NK-92 (cell line): Measurements from ENCODE around the gene P3H4.

Source experiments
- DNase-seq: peaks from one replicate; lab custom pipeline; 2025; ENCODE audit not compliant: unreplicated experiment; lab: John Stamatoyannopoulos, UW

The P3H4 gene

DNA sequence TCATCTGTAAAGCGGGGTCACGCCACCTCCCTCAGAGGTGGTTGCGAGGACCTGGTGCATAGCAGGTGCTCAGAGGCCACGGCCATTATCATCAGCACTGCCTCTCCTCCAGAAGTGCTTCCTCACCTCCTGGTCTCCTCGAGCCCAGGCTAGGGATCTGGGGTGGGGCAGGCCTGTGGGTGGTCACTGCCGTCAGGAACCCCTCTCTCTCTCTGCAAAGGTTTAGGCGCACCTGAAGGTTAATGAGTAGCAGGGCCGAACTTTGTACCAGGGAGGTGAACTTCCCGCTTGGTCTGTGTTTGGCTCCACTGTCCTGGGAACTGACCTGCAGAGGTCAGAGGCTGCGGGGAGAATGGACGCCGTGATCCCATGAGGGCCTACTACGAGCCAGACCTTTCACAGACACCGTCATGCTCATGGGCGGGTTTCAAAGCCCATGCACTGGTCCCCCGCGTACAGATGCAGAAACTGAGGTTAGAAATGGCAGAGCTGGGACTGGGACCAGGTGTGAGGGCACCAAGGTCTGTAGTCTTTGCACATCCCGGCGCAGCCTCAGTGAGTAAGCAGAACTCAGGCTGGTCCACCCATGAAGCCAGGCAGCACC is 39.1 kb downstream of the P3H4 start:
- DNase-seq: no peak

DNA sequence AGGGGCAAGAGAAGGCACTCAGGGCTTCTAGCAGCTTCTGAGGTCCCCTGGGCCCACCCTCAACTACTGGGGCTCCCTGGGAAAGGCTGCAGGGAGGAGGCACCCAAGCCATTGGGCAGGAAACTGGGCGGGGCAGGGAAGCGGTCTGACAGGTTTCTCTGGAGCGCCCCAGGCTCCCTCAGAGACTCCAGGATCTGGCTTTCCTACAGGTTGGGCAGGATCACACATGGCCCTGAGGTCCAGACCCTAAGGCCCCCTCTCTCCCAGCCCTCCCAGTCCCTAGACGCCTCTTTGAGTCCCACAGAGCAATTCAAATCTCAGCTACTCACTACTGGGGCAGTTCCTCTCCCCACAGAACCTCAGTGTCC is 39.5 kb downstream of the P3H4 start:
- no peak for DNase-seq

DNA sequence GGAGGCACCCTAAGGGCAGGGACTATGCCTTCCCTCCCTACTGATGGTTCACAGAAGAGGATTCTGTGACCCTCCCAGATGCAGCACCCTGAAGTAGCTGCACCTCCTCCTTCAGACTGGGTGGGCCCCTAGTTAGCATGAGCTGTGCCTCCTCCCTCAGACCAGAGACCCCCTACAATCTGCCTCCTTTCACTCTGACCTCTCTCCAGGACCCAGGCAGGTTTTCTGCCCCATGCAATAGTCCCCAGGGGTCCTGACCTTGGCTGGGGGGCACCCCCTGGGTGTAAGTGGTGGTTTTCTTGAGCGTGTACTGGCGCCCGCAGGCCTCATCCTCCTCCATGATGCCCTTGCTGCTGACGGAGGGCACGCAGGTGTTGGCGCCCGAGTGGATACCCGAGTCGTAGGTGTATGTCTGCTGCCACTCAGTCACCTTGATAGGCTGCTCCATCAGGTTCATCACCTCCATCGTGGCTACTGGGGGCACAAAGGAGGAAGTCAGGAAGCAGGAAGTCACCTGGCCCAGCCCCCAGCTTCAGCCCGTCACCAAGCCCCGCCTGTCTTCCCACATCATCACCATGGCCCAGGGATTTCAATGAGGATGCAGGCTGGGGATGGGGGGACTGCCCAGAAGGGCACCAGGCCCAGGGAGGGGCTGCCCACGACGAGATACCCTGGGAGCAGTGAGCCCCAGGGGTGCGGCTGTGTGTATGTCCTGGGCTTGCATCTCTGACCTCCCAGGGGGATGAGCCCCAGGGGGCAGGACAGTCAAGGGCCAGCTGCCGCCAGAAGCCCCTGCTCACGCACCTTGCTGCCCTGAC is 40.2 kb downstream of the P3H4 start:
- no peak for DNase-seq

DNA sequence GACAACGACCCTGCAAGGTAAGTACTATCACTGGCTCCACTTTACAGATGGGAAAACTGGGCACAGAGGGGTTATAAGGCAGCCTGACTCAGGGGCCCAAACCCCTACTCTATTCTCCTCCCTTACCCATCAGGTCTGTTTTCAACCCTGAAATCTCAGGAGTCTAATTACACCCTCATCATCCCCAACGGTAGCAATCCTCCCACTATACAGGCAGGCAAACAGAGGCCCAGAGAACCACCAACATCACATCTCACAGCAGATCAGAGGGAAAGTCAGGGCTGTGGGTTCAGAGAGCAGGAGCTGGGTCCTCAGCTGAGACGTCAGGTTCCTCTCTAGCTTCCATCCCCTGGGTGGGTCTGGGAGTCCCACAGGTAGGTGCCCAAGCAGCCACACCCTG is 41.8 kb downstream of the P3H4 start:
- no peak for DNase-seq

DNA sequence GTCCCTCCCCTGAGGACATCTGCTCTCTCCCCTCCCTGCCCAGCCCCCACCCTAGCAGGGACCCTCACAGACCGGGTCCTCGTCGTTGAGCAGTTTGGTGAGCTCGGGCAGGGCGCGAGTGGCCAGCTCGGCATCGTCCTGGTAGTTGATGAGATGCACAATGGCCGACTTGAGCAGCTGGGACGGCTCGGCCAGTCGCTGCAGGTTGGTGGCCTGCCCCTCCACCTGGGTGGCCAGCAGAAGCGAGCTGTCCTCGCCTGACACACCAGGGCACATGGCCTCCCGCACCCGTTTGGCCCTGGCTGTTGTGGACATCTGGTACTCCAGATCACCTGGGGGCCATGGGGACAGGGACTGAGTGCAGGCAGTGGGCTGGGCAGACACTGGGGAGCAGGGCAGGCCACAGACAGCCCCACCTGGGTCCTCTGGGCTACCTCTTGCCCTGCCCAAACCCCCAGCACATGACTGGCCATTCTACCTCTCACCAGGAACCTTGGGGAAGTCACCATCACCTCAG is 42.3 kb downstream of the P3H4 start:
- DNase-seq: no peak

DNA sequence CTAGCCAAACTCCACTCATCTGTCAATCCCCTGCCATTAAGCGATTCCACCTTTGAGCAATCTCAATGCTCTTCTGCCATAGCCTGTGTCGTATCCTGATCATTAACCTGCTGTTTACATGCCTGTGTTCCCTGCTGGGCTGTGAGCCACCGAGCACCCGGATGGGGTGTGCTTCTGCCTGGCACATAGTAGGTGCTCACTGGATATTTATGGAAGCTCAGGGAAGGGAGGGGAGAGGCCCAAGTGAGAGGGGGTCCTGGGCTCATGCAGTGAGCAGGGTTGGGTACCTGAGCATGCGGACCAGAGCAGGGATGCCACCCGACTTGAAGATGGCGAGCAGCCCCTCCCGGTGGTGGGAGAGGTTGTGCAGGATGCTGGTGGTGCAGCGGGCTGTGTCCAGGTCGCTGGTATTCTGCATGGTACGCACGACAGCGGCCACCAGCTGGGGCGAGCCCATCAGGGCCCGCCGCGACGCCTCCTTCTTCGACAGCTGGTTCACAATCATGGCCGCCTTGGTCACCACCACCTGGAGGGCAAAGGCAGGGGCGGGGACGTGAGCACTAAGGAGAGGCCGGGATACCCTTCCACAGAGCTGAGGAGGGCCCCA is 43.0 kb downstream of the P3H4 start:
- no peak for DNase-seq

DNA sequence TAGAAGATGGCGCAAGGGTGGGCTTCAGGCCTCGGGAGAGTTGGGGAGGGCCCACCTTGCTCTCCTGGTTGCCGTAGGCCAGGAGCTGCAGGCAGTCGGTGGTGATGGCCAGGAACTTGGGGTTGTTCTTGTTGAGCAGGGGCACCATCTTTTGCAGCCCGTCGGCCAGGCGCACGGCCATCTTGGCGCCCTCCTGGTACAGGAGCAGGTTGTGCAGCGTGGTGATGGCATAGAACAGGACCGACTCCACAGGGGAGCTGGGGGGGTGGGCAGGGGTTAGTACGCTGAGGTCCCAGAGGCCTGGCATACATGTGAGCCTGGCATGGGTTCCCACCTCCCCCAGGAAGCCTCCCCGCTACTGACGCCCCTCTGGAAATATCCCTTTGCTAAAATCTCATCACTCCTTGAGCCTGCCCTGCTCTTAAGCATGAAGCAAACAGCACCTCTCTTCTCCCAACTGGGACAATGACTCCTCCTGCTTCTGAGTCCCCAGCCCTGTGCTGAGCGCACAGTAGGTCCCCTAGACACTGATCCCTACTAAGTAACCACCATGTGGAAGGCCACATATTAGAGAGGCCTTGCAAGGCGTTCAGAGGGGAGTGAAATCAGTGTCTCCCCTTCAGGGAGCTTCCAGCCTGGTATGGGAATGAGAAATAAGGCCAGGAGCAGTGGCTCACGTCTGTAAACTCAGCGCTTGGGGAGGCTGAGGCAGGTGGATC is 44.3 kb downstream of the P3H4 start:
- no peak for DNase-seq

DNA sequence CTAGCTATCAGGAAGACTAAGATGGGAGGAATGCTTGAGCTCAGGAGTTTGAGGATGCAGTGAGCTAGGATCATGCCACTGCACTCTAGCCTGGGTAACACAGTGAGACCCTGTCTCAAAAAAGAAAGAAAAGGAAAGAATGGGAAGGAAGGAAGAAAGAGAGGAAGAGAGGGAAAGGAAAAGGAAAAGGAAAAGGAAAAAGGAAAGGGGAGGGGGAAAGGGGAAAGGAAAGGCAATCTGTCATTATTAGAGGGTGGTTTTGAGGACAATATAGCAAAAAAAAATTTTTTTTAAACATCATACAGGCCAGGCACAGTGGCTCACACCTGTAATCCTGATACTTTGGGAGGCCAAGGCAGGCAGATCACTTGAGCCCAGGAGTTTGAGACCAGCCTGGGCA is 45.6 kb downstream of the P3H4 start:
- no peak for DNase-seq

DNA sequence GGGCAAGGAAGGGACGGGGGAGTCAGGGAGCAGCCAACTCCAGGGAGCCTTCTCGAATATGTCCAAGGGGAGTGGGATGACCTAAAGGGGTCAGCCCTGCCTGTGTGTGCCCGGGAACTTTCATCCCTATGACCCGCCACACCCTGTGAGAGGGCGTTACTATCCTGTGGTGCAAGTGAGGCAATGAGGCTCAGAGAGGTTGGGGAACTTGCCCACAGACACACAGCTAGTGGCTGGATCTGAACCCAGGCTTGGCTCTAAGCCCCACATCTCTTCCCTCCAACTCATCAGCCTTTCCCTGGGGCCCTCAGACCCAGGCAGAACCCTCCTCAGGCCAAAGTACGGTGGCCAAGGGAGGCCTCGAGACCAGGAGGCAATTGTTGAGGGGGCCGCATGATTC is 48.4 kb downstream of the P3H4 start:
- DNase-seq: no peak

DNA sequence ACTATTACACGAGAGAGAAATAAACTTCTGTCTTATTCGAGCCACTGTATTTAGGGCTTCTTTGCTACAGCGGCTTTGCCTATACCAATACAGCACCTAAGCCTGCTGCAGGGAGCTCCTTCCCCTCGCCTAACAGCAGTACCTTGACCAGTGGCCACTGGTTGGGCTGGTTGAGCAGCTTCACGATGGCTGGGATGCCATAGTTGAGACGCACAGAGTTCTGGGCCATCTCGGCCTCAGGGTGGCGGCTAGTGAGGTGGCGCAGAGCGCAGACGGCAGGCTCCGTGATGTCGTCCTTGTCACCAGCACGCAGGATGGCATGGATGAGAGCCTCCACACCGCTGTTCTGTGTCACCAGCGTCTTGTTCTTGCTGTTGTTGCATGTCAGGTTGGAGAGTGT is 48.9 kb downstream of the P3H4 start:
- no peak for DNase-seq

DNA sequence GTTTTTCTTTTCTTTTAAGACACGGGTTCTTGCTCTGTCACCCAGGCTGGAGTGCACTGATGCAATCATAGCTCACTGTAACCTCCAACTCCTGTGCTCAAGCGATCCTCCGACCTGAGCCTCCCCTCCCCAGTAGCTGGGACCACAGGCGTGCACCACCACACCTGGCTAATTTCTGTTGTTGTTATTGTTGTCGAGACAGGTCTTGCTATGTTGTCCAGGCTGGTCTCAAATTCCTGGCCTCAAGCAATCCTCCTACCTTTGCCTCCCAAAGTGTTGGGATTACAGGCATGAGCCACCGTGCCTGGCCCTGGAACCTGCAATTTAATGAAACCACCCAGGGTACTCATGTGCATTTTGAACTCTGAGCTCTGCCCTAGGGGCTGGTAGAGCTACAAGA is 49.4 kb downstream of the P3H4 start:
- DNase-seq: no peak

DNA sequence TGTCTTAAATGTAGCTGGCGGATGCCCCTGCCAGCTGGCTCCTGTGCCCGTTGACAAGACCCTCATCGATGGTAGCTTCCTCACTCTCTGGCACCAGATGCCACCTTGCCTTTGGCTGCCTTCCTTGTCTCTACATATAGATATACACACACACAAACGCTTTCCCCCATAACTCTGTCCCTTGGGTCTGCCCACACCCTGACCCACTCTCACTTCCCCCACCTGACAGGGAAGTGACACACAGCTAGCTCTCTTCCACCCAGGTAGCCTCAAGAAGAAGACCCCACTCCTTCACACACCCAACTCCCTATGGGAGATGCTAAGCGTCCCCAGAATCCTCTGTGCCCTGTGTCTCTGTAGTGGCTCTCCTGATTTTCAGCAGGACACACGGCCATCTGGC is 50.9 kb downstream of the P3H4 start:
- no peak for DNase-seq

DNA sequence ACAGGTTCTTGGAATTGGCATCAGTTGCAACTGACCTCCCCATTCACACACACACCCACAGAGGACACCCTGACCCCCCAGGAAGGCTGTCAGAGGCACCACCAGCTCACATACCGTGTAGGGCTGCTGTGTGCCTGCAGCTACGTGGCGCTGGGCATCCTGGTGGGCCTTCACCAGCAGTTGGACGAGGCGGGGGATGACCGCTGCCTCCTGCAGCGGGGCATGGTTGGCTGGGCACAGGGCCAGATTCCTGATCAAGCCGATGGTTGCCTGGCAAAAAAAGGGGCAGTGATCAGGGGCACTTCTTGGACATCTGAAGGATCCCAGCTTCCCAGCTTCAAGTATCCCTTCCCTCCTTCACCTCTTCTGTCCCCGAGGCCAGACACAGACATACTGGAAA is 53.1 kb downstream of the P3H4 start:
- no peak for DNase-seq

DNA sequence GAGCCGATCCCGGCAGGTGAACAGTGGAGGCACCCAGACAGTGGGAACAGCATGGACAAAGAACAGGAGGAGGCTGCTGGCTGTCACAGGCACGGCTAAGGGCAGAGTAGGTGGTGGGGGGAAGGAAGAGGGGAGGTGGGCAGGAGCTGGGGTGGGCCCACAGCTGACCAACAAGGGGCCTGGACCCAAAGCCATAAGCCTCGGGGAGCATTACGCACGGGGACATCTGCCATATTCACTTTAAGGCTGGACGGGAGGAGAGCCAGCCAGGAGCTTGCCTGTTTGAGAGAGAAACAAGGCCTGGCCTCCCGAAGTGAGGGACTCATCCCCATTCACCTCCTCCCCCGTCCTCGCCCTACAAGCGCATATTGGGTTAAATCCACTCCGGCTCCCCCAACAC is 57.7 kb downstream of the P3H4 start:
- DNase-seq: no peak
